Umbilical cord (tissue), 2 donors: ENCODE data around the gene KCNK5. TPM values are rescaled to one million over a fixed set of nuclear protein-coding genes. Genes with fewer than 3 reads are reported as not detected.
A peak's percentile ranks its signal among the peaks of the same experiment; 100 is the strongest.

Experiments used
- DNase-seq: peaks from one replicate; pipeline ENCODE4 v3.0.0-alpha.2; 2015; ENCODE audit warnings: low spot score
- total RNA-seq: library from RNA; depleted of rRNA; stranded (reverse); fragments of >200 nt; gene quantifications from one replicate; pipeline ENCODE4 v1.2.3, GENCODE V29; 2014; ENCODE audit warnings: low replicate concordance; ENCODE audit not compliant: insufficient read depth

The KCNK5 gene
- total RNA-seq, 1 donor from 2014 or later: not detected

- DNase-seq: no peak
These were observed 29.9 kb downstream of the KCNK5 start for GRCh38 chr6:39199231-39199940.

GRCh38 chr6:39198528-39198927, 30.7 kb downstream of the KCNK5 start:
- no peak for DNase-seq

- peak; percentile 64 for DNase-seq
These were observed 31.3 kb downstream of the KCNK5 start for GRCh38 chr6:39197922-39198500.

- no peak for DNase-seq
These were observed 31.8 kb downstream of the KCNK5 start for GRCh38 chr6:39197521-39197920.

GRCh38 chr6:39196673-39197091, 32.6 kb downstream of the KCNK5 start:
- peak; percentile 9 for DNase-seq

GRCh38 chr6:39195792-39196385, 33.4 kb downstream of the KCNK5 start:
- no peak for DNase-seq

GRCh38 chr6:39194466-39194865, 34.8 kb downstream of the KCNK5 start:
- no peak for DNase-seq

GRCh38 chr6:39193201-39193791, 36.0 kb downstream of the KCNK5 start:
- DNase-seq: peak; percentile 66

GRCh38 chr6:39192736-39193135, 36.5 kb downstream of the KCNK5 start:
- no peak for DNase-seq

- no peak for DNase-seq
These were observed 37.9 kb downstream of the KCNK5 start for GRCh38 chr6:39191236-39191930.

GRCh38 chr6:39190545-39191235, 38.6 kb downstream of the KCNK5 start:
- no peak for DNase-seq

- no peak for DNase-seq
These were observed 39.2 kb downstream of the KCNK5 start for GRCh38 chr6:39189915-39190544.

- no peak for DNase-seq
These were observed 40.1 kb downstream of the KCNK5 start for GRCh38 chr6:39189131-39189530.

- no peak for DNase-seq
These were observed 40.7 kb downstream of the KCNK5 start for GRCh38 chr6:39188571-39188970.

GRCh38 chr6:39188098-39188450, 41.2 kb downstream of the KCNK5 start:
- no peak for DNase-seq

- no peak for DNase-seq
These were observed 44.2 kb downstream of the KCNK5 start for GRCh38 chr6:39184906-39185580.

GRCh38 chr6:39182604-39183003, 46.7 kb downstream of the KCNK5 start:
- DNase-seq: no peak

GRCh38 chr6:39181826-39182225, 47.4 kb downstream of the KCNK5 start:
- DNase-seq: no peak

- no peak for DNase-seq
These were observed 47.9 kb downstream of the KCNK5 start for GRCh38 chr6:39181333-39181732.

GRCh38 chr6:39178804-39179203, 50.5 kb downstream of the KCNK5 start:
- DNase-seq: no peak
